ENCODE data around the gene NFYB. TPM values are rescaled to one million over a fixed set of nuclear protein-coding genes. Genes with fewer than 3 reads are reported as not detected.
A peak's percentile ranks its signal among the peaks of the same experiment; 100 is the strongest.
"Not testable (repeated sequence)": the region's sequence is repeated elsewhere in the genome, so short reads cannot be mapped to it uniquely, and the experiment has no call there.

Gene NFYB
- total and polyA plus RNA-seq, 2 experiments from 2014 or later = 20.4 to 27.5 TPM

GRCh38 chr12:104126548-104126947 lies 11.5 kb downstream of the NFYB start:
- Histone ChIP-seq H3K27ac (no peak overlapping the region), H3K4me3 (no peak overlapping the region), H3K36me3 (replicated peaks; ENCODE audit: insufficient read depth, low read depth) (no peaks in the 10 kb centered on the region), H3K27me3 (no peaks in the 10 kb centered on the region), H4K20me1 (ENCODE audit: insufficient read depth, poor library complexity, severe bottlenecking) (peaks cover 11% of the 10 kb centered on the region), H3K4me2 (no peak overlapping the region), H3K9me2 (replicated peaks; ENCODE audit: insufficient read depth) (no peaks in the 10 kb centered on the region), H3K9me3 (ENCODE audit: low read depth) (no peaks in the 10 kb centered on the region), H2AFZ (no peak overlapping the region), H3K79me2 (peaks cover 9% of the 10 kb centered on the region), H3K4me1 (ENCODE audit: insufficient read depth) (peaks cover 6% of the 10 kb centered on the region)
- DNase-seq (ENCODE audit: low spot score) = no peak
- 73% methylated on average over 3 of the region's 3 CpGs for WGBS (ENCODE audit: low lambda C conversion rate, missing lambda C conversion rate)
- TF ChIP-seq EZH2 (IDR thresholded peaks at IDR 0.05; ENCODE audit: borderline replicate concordance) (no peak), EZH2phosphoT487 (IDR thresholded peaks at IDR 0.05; ENCODE audit: low read depth, severe bottlenecking, unreplicated experiment) (peak; percentile 63)

GRCh38 chr12:104122298-104122697 lies 15.7 kb downstream of the NFYB start:
- DNase-seq (ENCODE audit: low spot score) = no peak
- H3K9me3 ChIP-seq (ENCODE audit: low read depth) = no peaks in the 10 kb centered on the region
- no peak overlapping the region for H3K4me2 ChIP-seq
- no peaks in the 10 kb centered on the region for H3K27me3 ChIP-seq
- H3K79me2 ChIP-seq = no peaks in the 10 kb centered on the region
- no peaks in the 10 kb centered on the region for H3K4me1 ChIP-seq (ENCODE audit: insufficient read depth)
- H3K4me3 ChIP-seq = no peak overlapping the region
- H3K27ac ChIP-seq = no peak overlapping the region
- no peak overlapping the region for H2AFZ ChIP-seq
- no peaks in the 10 kb centered on the region for H3K9me2 ChIP-seq (replicated peaks; ENCODE audit: insufficient read depth)
- TF ChIP-seq EZH2 (IDR thresholded peaks at IDR 0.05; ENCODE audit: borderline replicate concordance) = no peak
- no peak for TF ChIP-seq EZH2phosphoT487 (IDR thresholded peaks at IDR 0.05; ENCODE audit: low read depth, severe bottlenecking, unreplicated experiment)
- TF ChIP-seq CTCF (IDR thresholded peaks at IDR 0.05; ENCODE audit: poor library complexity) = no peak
- H3K36me3 ChIP-seq (replicated peaks; ENCODE audit: insufficient read depth, low read depth) = no peaks in the 10 kb centered on the region
- H4K20me1 ChIP-seq (ENCODE audit: insufficient read depth, poor library complexity, severe bottlenecking) = no peaks in the 10 kb centered on the region
- WGBS (ENCODE audit: low lambda C conversion rate, missing lambda C conversion rate) = 98% methylated on average over 9 of the region's 9 CpGs

GRCh38 chr12:104121001-104121400 lies 17.0 kb downstream of the NFYB start:
- DNase-seq (ENCODE audit: low spot score) = no peak
- no peaks in the 10 kb centered on the region for H3K27me3 ChIP-seq

GRCh38 chr12:104115587-104115975 lies 22.4 kb downstream of the NFYB start:
- Histone ChIP-seq H3K4me1 (ENCODE audit: insufficient read depth) (no peaks in the 10 kb centered on the region), H3K36me3 (replicated peaks; ENCODE audit: insufficient read depth, low read depth) (no peaks in the 10 kb centered on the region), H3K9me3 (ENCODE audit: low read depth) (no peaks in the 10 kb centered on the region), H3K79me2 (no peaks in the 10 kb centered on the region), H3K9me2 (replicated peaks; ENCODE audit: insufficient read depth) (no peaks in the 10 kb centered on the region), H4K20me1 (ENCODE audit: insufficient read depth, poor library complexity, severe bottlenecking) (no peaks in the 10 kb centered on the region), H3K4me3 (no peak overlapping the region), H3K27me3 (no peaks in the 10 kb centered on the region), H3K4me2 (no peak overlapping the region), H2AFZ (no peak overlapping the region), H3K27ac (no peak overlapping the region)
- TF ChIP-seq CTCF (IDR thresholded peaks at IDR 0.05; ENCODE audit: poor library complexity) (no peak), EZH2 (IDR thresholded peaks at IDR 0.05; ENCODE audit: borderline replicate concordance) (no peak), EZH2phosphoT487 (IDR thresholded peaks at IDR 0.05; ENCODE audit: low read depth, severe bottlenecking, unreplicated experiment) (no peak)
- DNase-seq (ENCODE audit: low spot score) = no peak

More at GRCh38 chr12:104121001-104121400, 17.0 kb downstream of the NFYB start:
- H3K4me3 ChIP-seq = no peak overlapping the region
- H4K20me1 ChIP-seq (ENCODE audit: insufficient read depth, poor library complexity, severe bottlenecking) = no peaks in the 10 kb centered on the region
- no peaks in the 10 kb centered on the region for H3K9me2 ChIP-seq (replicated peaks; ENCODE audit: insufficient read depth)
- no peaks in the 10 kb centered on the region for H3K36me3 ChIP-seq (replicated peaks; ENCODE audit: insufficient read depth, low read depth)
- H3K4me1 ChIP-seq (ENCODE audit: insufficient read depth) = no peaks in the 10 kb centered on the region
- H3K27ac ChIP-seq = no peak overlapping the region
- H3K79me2 ChIP-seq = no peaks in the 10 kb centered on the region
- TF ChIP-seq CTCF (IDR thresholded peaks at IDR 0.05; ENCODE audit: poor library complexity) = no peak
- H3K4me2 ChIP-seq = no peak overlapping the region
- no peaks in the 10 kb centered on the region for H3K9me3 ChIP-seq (ENCODE audit: low read depth)
- H2AFZ ChIP-seq = no peak overlapping the region

GRCh38 chr12:104114834-104115586 lies 23.0 kb downstream of the NFYB start:
- H3K9me2 ChIP-seq (replicated peaks; ENCODE audit: insufficient read depth); H3K27ac ChIP-seq; H2AFZ ChIP-seq; H3K9me3 ChIP-seq (ENCODE audit: low read depth); H3K27me3 ChIP-seq; H3K79me2 ChIP-seq; H4K20me1 ChIP-seq (ENCODE audit: insufficient read depth, poor library complexity, severe bottlenecking); H3K36me3 ChIP-seq (replicated peaks; ENCODE audit: insufficient read depth, low read depth); H3K4me1 ChIP-seq (ENCODE audit: insufficient read depth); H3K4me3 ChIP-seq; H3K4me2 ChIP-seq: not testable (repeated sequence)
- peak; percentile 6 for DNase-seq (ENCODE audit: low spot score)
- 95% methylated on average over 14 of the region's 14 CpGs for WGBS (ENCODE audit: low lambda C conversion rate, missing lambda C conversion rate)
